ENCODE measurements around the gene XPOT.

XPOT gene

DNA sequence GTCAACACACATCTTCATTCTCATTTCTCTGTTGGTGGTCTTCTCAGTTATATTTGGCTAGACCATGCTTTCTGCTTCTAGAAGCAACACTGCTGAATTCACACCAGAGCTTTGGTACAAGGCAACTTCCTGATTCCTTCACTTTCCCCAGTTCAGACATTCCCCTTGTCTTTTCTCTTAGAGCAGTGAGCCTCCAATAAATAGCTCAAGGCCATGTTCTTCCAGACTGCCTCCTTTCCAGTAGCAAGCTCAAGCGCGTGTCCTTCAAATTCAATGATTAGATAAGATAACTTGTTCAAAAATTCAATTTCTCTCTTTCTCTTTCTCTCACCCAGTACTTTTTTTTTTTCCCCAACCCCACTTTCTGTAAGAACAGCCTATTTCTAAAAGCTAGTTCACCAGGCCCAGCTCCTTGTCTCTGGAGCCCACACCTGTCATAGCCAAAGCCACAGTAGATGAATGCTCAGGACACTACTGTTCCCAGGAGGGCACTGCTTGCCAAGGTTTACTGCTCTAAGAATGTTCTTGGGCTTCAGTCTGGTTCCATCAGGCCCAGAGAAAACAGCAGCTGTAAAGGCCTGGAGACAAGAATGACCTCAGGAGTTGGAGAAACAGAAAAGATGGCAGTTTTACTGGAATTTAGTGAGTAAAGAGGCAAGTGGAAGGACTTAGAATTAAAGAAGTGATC is 65.4 kb downstream of the XPOT start:
- DNase-seq (ENCODE audit: low read depth, low spot score) = no peak

DNA sequence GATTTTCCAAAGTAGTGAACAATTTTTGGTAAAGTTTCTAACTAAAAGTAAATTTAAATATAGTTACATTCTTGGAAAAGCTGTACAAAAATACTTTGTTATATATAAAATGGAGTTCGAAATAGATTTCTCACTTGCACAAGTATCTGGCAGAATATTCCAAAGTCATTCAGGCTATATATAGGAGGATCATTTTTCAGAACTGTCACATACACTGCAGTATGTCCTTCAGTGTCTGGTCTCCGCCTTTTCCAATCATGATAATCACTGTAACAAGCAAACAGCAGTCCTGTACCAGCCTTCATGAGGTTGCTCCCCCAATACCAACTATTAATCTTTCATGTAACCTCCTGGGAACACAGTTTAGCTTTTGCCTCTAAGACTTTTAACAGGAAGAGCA is 66.3 kb downstream of the XPOT start:
- DNase-seq (ENCODE audit: low read depth, low spot score) = no peak

DNA sequence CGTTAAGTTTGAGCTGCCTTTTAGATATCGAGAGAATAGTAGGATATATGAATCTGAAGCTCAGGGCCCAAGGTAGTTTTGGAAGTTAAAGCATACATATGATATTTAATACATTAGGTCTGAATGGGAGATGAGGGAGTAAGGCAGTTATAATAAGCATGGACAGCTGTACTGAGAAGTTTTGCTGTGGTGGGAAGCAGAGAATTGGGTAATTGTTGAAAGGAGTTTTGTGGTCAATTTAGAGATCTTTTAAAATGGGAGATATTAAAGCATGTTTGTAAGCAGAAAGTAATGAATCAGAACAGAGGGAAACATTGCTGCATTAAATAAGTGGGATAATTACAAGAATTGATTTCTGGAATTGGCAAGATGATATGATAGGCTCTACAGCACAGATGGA is 69.0 kb downstream of the XPOT start:
- DNase-seq (ENCODE audit: low read depth, low spot score) = no peak

DNA sequence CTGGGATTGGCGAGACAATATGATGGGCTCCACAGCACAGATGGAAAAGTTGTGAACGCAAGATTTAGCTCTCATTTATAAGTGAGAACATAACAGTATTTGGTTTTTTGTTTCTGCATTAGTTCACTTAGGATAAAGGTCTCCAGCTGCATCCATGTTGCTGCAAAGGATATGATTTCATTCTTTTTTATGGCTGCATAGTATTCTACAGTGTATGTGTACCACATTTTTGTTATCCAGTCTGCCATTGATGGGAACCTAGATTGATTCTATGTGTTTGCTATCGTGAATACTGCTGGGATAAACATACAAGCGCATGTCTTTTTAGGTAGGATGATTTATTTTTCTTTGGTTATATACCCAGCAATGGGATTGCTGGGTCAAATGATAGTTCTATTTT is 71.3 kb downstream of the XPOT start:
- DNase-seq (ENCODE audit: low read depth, low spot score) = no peak

DNA sequence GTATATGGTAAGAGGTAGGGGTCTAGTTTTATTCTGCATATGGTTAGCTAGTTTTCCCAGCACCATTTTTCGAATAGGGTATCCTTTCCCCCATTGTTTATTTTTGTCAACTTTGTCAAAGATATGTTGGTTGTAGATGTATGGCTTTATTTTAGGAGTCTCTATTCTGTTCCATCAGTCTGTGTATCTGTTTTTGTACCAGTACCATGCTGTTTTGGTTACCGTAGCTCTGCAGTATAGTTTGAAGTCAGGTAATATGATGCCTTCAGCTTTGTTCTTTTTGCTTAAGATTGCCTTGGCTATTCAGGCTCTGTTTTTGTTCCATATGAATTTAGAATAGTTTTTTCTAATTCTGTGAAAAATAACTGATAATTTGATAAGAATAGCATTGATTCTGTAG is 72.7 kb downstream of the XPOT start:
- DNase-seq (ENCODE audit: low read depth, low spot score) = no peak

DNA sequence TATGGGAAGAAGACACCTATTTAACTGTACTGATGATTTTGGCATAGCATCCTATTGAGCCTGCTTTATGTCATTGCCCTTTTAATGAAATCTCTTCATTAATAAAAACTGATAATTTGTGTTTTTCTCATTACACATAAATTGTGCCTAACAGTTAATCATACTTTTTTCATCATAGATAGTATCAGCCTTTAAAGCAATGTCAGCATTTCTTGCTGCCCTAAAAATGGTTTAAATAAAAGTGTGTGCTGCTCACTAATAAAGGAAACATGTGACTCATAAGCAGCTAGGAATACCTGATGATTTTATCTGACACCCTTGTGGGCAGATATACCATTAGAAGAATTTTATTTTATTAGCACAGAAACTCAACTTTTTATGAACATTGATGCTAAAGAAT is 74.5 kb downstream of the XPOT start:
- no peak for DNase-seq (ENCODE audit: low read depth, low spot score)

DNA sequence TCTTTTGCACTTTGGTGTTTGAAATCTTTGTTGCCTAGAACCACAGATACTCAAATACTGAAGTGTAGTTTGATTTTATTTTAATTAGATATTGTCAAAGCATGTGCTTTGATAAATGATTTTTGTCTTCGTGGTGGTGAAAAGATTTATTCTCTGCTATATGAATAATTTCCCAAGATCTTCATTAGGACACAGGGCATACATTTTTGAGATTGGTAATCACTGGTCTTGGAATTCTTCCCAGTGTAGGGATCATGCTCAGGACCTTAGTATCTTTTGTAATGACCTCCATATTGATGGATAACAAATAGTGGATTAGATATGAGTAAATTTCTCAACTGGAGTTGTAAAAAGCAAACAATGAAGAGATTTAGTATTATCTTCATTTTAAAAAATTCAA is 76.0 kb downstream of the XPOT start:
- DNase-seq (ENCODE audit: low read depth, low spot score) = no peak

DNA sequence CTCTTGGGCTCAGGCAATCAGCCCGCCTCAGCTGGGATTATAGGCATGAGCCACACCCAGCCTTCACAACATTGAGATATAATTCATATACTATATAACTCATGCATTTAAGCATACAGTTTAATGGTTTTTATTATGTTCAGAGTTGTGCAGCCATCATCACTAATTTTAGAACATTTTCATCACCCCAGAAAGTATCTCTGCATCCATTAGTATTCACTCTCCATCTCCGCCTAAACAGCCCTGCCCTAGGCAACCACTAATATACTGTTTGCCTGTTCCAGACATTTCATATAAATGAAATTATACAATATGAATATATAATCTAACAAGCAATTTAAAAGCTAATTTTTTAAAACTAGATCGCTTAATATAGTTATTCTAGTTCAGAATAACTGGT is 82.5 kb downstream of the XPOT start:
- no peak for DNase-seq (ENCODE audit: low read depth, low spot score)

DNA sequence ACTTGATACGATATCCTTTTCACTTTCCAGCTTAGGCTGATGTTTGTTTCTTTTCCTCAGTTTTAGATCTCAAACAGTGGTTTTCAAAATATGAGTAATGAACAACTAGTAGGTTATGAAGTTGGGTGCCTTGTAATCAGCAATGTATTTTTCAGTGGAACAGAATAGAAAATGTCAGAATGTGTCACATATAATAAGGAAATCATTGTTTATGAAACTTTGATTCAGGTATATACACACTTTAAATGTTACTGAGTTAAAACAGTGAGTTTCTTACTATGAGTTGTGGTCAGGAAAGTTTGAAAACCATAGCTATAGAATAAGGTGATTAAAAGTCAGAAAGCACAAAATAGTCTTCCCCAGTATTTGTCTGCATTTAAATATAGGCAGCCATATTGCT is 87.5 kb downstream of the XPOT start:
- DNase-seq (ENCODE audit: low read depth, low spot score) = no peak

DNA sequence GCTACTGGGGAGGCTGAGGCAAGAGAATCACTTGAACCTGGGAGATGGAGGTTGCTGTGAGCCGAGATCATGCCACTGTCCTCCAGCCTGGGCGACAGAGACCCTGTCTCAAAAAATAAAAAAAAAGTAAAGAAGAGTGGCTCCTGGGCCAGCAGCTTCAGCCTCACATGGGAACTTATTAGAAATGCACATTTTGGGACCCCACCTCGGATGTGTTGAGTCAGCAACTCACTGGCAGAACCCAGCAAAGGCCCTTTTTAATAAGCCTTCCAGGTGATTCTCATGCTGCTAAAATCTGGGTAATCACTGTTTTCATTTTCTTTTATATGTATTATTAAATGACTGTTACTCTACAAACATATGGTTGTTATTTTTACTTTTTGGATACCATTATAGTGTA is 89.3 kb downstream of the XPOT start:
- no peak for DNase-seq (ENCODE audit: low read depth, low spot score)

DNA sequence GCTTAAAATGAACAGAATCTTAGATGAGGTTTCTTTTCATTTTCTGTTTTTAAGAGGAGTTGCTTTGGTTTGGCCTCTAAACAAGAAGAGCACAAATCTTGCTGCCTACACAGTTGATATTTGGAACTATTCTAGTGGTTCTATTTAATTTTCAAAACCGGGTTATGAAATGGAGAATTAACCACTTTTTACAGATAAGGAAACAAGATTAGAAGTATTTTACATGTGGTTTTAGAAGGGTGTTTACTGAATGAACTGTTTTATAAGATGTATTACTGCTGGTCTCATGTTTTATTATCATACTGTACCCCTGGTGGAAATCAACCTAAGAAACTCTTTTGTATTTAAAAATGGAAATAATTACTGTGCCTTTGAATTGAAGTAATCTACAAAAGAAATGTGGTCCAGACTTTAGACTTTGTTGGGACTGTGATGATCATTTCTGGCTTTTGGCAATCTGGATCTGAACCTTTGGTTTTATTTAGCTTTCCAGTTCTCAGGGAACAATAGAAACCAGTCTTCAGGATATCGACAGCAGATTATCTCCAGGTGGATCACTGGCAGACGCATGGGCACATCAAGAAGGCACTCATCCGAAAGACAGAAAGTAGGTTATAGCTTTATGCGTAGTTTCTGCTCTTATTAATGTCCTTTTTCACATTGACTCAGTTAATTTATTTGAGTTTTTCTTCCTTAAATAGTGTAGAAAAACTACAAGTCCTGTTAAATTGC is 91.0 kb downstream of the XPOT start:
- DNase-seq (ENCODE audit: low read depth, low spot score) = no peak

DNA sequence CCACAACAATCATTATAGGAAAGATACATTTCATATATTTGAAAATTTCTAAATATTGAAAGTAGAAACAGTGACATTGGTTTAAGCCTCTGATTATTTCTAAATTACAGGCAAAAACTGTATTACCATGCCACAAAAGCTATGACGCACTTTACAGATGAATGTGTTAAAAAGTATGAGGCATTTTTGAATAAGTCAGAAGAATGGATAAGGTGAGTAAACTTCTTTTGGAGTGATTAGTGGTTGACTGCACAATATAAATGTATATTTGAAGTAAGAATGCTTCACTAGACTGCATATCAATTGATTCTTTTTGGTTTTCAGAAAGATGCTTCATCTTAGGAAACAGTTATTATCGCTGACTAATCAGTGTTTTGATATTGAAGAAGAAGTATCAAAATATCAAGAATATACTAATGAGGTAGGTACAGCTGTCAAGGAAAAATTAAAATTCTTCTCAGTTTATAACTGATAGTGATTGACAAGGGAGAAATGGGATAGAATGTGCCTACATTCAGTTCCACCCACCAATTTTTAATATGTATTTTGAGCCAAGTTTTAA is 92.7 kb downstream of the XPOT start:
- no peak for DNase-seq (ENCODE audit: low read depth, low spot score)

DNA sequence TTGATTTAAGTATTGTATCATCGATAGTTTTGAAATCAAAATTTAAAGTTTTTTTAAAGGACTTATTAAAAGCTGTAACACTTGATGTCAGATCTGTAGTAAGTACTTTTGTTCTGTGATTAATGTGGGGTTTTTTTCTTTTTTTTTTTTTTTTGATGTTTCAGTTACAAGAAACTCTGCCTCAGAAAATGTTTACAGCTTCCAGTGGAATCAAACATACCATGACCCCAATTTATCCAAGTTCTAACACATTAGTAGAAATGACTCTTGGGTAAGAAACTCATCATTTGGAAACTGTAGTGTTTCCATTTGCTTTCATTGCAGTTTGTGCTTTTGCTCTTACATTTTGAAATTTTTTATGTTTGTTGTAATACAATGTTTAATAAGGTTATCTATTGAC is 93.3 kb downstream of the XPOT start:
- no peak for DNase-seq (ENCODE audit: low read depth, low spot score)

DNA sequence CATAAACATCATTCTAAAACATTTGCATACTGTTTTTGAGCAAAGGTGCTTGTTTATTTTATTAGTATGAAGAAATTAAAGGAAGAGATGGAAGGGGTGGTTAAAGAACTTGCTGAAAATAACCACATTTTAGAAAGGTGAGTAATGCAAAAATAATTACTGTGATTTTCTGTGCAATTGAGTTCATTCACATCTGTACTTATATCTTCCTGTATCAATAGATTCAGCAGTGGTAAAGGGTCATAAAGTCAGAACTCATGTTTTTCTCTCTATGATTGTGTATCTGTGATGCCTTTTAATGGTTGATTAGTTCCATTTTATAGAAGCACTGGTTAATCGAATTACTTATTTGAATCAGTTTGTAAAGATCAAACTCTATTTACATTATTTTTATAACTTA is 93.7 kb downstream of the XPOT start:
- DNase-seq (ENCODE audit: low read depth, low spot score) = no peak

DNA sequence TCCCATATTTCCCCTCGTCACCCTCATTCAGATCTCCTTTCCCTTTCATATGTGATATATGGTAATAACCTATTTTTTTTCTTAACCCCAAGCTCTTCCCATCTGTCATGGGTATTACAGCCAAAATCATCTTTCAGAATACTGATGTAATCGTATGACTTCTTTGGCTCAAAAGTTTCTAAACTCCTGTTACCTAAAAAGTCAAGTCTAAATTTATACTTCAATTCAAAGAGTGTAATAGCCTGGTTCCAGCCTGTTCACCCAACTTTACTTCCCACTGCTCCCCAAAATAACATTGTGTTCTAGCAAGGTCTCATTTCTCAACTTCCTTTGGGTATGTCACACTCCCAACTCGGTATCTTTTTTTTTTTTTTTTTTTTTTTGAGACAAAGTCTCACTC is 96.2 kb downstream of the XPOT start:
- DNase-seq (ENCODE audit: low read depth, low spot score) = no peak
